Measurements from ENCODE around the gene RTTN. TPM values are rescaled to one million over a fixed set of nuclear protein-coding genes. Genes with fewer than 3 reads are reported as not detected.

The RTTN gene
- total RNA-seq, 1 donor from 2014 or later: 10.6 TPM

DNA sequence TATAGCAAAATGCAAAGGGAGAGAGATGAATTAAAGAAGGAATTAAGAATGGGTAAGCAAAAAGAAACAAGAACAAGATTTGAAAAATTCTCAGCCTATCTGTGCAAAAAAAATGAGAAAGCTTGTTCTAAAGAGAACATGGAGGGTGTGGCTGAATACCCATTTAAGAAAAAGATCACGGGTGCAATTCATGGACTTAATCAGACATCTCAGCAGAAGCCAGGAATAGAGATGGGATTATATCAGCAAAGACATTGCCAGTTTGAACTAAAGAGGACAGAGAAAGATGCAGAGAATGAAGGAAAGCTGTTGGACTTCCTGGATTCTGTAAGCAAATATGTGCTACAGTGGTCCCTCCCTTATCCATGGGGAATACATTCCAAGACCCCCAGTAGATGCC is 115.6 kb downstream of the RTTN start:
- peaks cover 2% of the 10 kb centered on the region for H3K9me3 ChIP-seq (replicated peaks)
- H3K27ac ChIP-seq (replicated peaks): no peak overlapping the region
- TF ChIP-seq, protein P1, sequence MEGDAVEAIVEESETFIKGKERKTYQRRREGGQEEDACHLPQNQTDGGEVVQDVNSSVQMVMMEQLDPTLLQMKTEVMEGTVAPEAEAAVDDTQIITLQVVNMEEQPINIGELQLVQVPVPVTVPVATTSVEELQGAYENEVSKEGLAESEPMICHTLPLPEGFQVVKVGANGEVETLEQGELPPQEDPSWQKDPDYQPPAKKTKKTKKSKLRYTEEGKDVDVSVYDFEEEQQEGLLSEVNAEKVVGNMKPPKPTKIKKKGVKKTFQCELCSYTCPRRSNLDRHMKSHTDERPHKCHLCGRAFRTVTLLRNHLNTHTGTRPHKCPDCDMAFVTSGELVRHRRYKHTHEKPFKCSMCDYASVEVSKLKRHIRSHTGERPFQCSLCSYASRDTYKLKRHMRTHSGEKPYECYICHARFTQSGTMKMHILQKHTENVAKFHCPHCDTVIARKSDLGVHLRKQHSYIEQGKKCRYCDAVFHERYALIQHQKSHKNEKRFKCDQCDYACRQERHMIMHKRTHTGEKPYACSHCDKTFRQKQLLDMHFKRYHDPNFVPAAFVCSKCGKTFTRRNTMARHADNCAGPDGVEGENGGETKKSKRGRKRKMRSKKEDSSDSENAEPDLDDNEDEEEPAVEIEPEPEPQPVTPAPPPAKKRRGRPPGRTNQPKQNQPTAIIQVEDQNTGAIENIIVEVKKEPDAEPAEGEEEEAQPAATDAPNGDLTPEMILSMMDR (IDR thresholded peaks at IDR 0.05; ENCODE audit: borderline replicate concordance): no peak
- no peaks in the 10 kb centered on the region for H3K27me3 ChIP-seq (ENCODE audit: low read depth)
- intact Hi-C loops (cut with micrococcal nuclease): loop anchor here (10.0 kb wide), 1 partner anchor 1245 kb away; no protein-coding TSS in a partner anchor
- no peak overlapping the region for H3K4me3 ChIP-seq
- peaks cover 3% of the 10 kb centered on the region for H3K4me1 ChIP-seq
- peaks cover 21% of the 10 kb centered on the region for H3K36me3 ChIP-seq
- DNase-seq: no peak

GRCh38 chr18:70086085-70086484 is 119.4 kb downstream of the RTTN start:
- H3K9me3 ChIP-seq (replicated peaks): no peaks in the 10 kb centered on the region
- intact Hi-C loops (cut with micrococcal nuclease): loop anchor here (10.0 kb wide), 1 partner anchor 1241 kb away; no protein-coding TSS in a partner anchor
- no peak overlapping the region for H3K27ac ChIP-seq (replicated peaks)
- peaks cover 3% of the 10 kb centered on the region for H3K4me1 ChIP-seq
- H3K36me3 ChIP-seq: peaks cover 23% of the 10 kb centered on the region
- no peaks in the 10 kb centered on the region for H3K27me3 ChIP-seq (ENCODE audit: low read depth)
- no peak overlapping the region for H3K4me3 ChIP-seq
- DNase-seq: no peak
- TF ChIP-seq, protein P1 (IDR thresholded peaks at IDR 0.05; ENCODE audit: borderline replicate concordance): no peak

- intact Hi-C loops (cut with micrococcal nuclease): loop anchor here (10.0 kb wide), 1 partner anchor 1241 kb away; no protein-coding TSS in a partner anchor
- H3K27ac ChIP-seq (replicated peaks): no peak overlapping the region
- H3K9me3 ChIP-seq (replicated peaks): no peaks in the 10 kb centered on the region
- no peaks in the 10 kb centered on the region for H3K27me3 ChIP-seq (ENCODE audit: low read depth)
- no peak for DNase-seq
- TF ChIP-seq, protein P1 (IDR thresholded peaks at IDR 0.05; ENCODE audit: borderline replicate concordance): no peak
- no peak overlapping the region for H3K4me3 ChIP-seq
- H3K4me1 ChIP-seq: peaks cover 3% of the 10 kb centered on the region
- H3K36me3 ChIP-seq: peaks cover 19% of the 10 kb centered on the region
Observed at GRCh38 chr18:70085641-70086040, 119.8 kb downstream of the RTTN start.

- DNase-seq: no peak
- Histone ChIP-seq H3K36me3 (peaks cover 17% of the 10 kb centered on the region), H3K27me3 (ENCODE audit: low read depth) (no peaks in the 10 kb centered on the region), H3K4me3 (no peak overlapping the region), H3K4me1 (peaks cover 3% of the 10 kb centered on the region), H3K9me3 (replicated peaks) (no peaks in the 10 kb centered on the region), H3K27ac (replicated peaks) (no peak overlapping the region)
- intact Hi-C loops (cut with micrococcal nuclease): loop anchor here (10.0 kb wide), 1 partner anchor 1238 kb away; no protein-coding TSS in a partner anchor
- TF ChIP-seq, protein P1 (IDR thresholded peaks at IDR 0.05; ENCODE audit: borderline replicate concordance): no peak
Observed at GRCh38 chr18:70082430-70082829, 123.1 kb downstream of the RTTN start.

- H3K36me3 ChIP-seq: peaks cover 9% of the 10 kb centered on the region
- H3K4me3 ChIP-seq: no peak overlapping the region
- no peak for DNase-seq
- no peaks in the 10 kb centered on the region for H3K27me3 ChIP-seq (ENCODE audit: low read depth)
- TF ChIP-seq, protein P1 (IDR thresholded peaks at IDR 0.05; ENCODE audit: borderline replicate concordance): no peak
- no peaks in the 10 kb centered on the region for H3K4me1 ChIP-seq
- no peaks in the 10 kb centered on the region for H3K9me3 ChIP-seq (replicated peaks)
- H3K27ac ChIP-seq (replicated peaks): no peak overlapping the region
- intact Hi-C loops (cut with micrococcal nuclease): no loop called here
Observed at GRCh38 chr18:70078106-70078505, 127.4 kb downstream of the RTTN start.
